ENCODE results near the gene LBHD2. TPM values are rescaled to one million over a fixed set of nuclear protein-coding genes. Genes with fewer than 3 reads are reported as not detected.

LBHD2 gene
- total and polyA plus RNA-seq, 2 of the 8 experiments (the other 6 are each of a cell fraction or from before 2014, with no cell fraction given), result not detected

GRCh38 chr14:103085106-103086091 is 1.4 kb downstream of the LBHD2 start (continued):
- TF ChIP-seq TCF12 (IDR thresholded peaks at IDR 0.05; ENCODE audit: low read depth, low read length), result no peak
- no peak for TF ChIP-seq CHD7 (IDR thresholded peaks at IDR 0.05; ENCODE audit: insufficient replicate concordance, low read length)
- no peak for TF ChIP-seq NANOG (IDR thresholded peaks at IDR 0.05; ENCODE audit: insufficient read depth, low read depth, low read length, poor library complexity, severe bottlenecking)
- TF ChIP-seq NRF1 (IDR thresholded peaks at IDR 0.05; ENCODE audit: low read depth, low read length), result no peak
- TF ChIP-seq SP4 (IDR thresholded peaks at IDR 0.05; ENCODE audit: low read length), result no peak
- TF ChIP-seq SIX5 (IDR thresholded peaks at IDR 0.05; ENCODE audit: low read depth, low read length), result no peak
- TF ChIP-seq, protein P1, sequence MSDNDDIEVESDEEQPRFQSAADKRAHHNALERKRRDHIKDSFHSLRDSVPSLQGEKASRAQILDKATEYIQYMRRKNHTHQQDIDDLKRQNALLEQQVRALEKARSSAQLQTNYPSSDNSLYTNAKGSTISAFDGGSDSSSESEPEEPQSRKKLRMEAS (IDR thresholded peaks at IDR 0.05), result 0 out of 2 replicates have a peak, but pooled peaks have one; percentile 17
- TF ChIP-seq RAD21 (IDR thresholded peaks at IDR 0.05 in 1 of 2, conservative IDR thresholded peaks at IDR 0.05 in 1 of 2; ENCODE audit: low read depth in 2 of 2, low read length in 2 of 2), result peak; percentile 40 to 62; a peak in 3 of 4 replicates
- no peak for TF ChIP-seq HDAC6 (IDR thresholded peaks at IDR 0.05; ENCODE audit: low read depth, low read length)
